H1 (cell line): ENCODE measurements around the gene SMYD3.

Experiments used
- CHD1 ChIP-seq: IDR thresholded peaks from 2 replicates; pipeline ENCODE4 v1.6.1; 2012; ENCODE audit warnings: low read depth, low read length, improper control_type of control experiment
- CTCF ChIP-seq, 3 experiments: IDR thresholded peaks; 1 replicate in 2 of 3; 2 replicates in 1 of 3; pipeline versions ENCODE4 v1.5.1 to v1.6.1; 2011; ENCODE audit warnings: low read length in 3 of 3, mild to moderate bottlenecking in 3 of 3, inconsistent platforms in 2 of 3, low read depth in 1 of 3, moderate library complexity in 1 of 3; ENCODE audit not compliant: insufficient read depth in 1 of 3; ENCODE audit errors: control extremely low read depth in 1 of 3
- EP300 ChIP-seq, 2 experiments: IDR thresholded peaks; 1 replicate in 1 of 2; 2 replicates in 1 of 2; pipeline ENCODE4 v1.6.1; 2011 to 2012; ENCODE audit warnings: low read depth in 2 of 2, low read length in 2 of 2, mild to moderate bottlenecking in 2 of 2, borderline replicate concordance in 1 of 2, inconsistent platforms in 1 of 2, moderate library complexity in 1 of 2
- EZH2 ChIP-seq: fragments of 200-600 bp; sonication (generic); IDR thresholded peaks from 2 replicates; pipeline ENCODE4 v1.7.1; 2012; ENCODE audit warnings: low read depth, mild to moderate bottlenecking, moderate library complexity, low read length, inconsistent platforms; ENCODE audit not compliant: severe bottlenecking
- FOSL1 ChIP-seq: IDR thresholded peaks from 2 replicates; pipeline ENCODE4 v1.6.1; 2011; ENCODE audit warnings: mild to moderate bottlenecking, low read depth, low read length, moderate library complexity; ENCODE audit not compliant: insufficient read depth
- GABPA ChIP-seq: IDR thresholded peaks from 2 replicates; pipeline ENCODE4 v1.6.1; 2011; ENCODE audit warnings: mild to moderate bottlenecking, low read length, moderate library complexity, borderline replicate concordance; ENCODE audit not compliant: insufficient read depth
- MAX ChIP-seq: IDR thresholded peaks from 2 replicates; pipeline ENCODE4 v1.6.1; 2012; ENCODE audit warnings: inconsistent platforms
- POLR2A ChIP-seq, 2 experiments: IDR thresholded peaks; 1 replicate in 1 of 2; 2 replicates in 1 of 2; pipeline ENCODE4 v1.6.1; 2011; ENCODE audit warnings: low read depth in 2 of 2, low read length in 2 of 2, mild to moderate bottlenecking in 2 of 2; ENCODE audit errors: control extremely low read depth in 1 of 2
- ZNF274 ChIP-seq: IDR thresholded peaks from 2 replicates; pipeline ENCODE4 v1.7.0; 2012; ENCODE audit warnings: low read length, borderline replicate concordance; ENCODE audit errors: extremely low read depth

GRCh38 chr1:246390855-246391254 is 116.2 kb downstream of the SMYD3 start:
- TF ChIP-seq FOSL1 (no peak), MAX (no peak), CHD1 (no peak), POLR2A (IDR thresholded peaks at IDR 0.05; ENCODE audit: control extremely low read depth in 1 of 2, low read depth in 2 of 2, low read length in 2 of 2) (no peak), ZNF274 (no peak), CTCF (IDR thresholded peaks at IDR 0.05; ENCODE audit: control extremely low read depth in 1 of 3, insufficient read depth in 1 of 3, low read depth in 1 of 3, low read length in 3 of 3) (no peak), EZH2 (no peak), EP300 (IDR thresholded peaks at IDR 0.05; ENCODE audit: borderline replicate concordance in 1 of 2, low read depth in 2 of 2, low read length in 2 of 2) (no peak), GABPA (no peak)
